Measurements from ENCODE around the gene RMC1. TPM values are rescaled to one million over a fixed set of nuclear protein-coding genes. Genes with fewer than 3 reads are reported as not detected.

RMC1 gene
- total RNA-seq, 2 donors from 2014 or later: 16.8 to 27.5 TPM

DNA sequence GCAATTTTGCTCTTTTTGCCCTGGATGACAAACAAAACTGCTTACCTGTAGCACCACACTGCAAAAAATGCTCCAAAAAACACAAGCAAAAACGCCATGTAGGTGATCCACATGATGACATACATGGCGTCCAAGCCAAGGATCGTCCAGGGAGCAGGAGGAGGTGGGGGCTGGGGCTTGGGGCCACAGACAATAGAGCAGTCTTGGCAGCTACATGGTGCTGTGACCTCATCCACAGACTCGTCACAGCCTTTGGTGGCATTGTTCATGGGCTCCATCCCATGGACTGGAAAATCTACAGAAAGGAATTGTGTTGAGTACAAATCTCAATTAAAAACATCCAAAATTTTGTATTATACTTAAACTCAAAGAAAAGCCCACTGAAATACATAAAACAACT, 56.9 kb downstream of the RMC1 start:
- ATAC-seq (ENCODE audit: insufficient number of reproducible peaks, low FRiP score, low read depth) (no peak), DNase-seq (ENCODE audit: low spot score) (no peak)
- Histone ChIP-seq H3K9me3 (no peaks in the 10 kb centered on the region), H3K4me3 (no peak overlapping the region), H3K4me1 (ENCODE audit: control insufficient read depth in 1 of 2, low read depth in 2 of 2) (no peaks in the 10 kb centered on the region), H3K27me3 (replicated peaks; ENCODE audit: insufficient read depth) (no peaks in the 10 kb centered on the region), H3K36me3 (peaks cover 52% of the 10 kb centered on the region), H3K27ac (no peak overlapping the region)
- TF ChIP-seq, protein P1, sequence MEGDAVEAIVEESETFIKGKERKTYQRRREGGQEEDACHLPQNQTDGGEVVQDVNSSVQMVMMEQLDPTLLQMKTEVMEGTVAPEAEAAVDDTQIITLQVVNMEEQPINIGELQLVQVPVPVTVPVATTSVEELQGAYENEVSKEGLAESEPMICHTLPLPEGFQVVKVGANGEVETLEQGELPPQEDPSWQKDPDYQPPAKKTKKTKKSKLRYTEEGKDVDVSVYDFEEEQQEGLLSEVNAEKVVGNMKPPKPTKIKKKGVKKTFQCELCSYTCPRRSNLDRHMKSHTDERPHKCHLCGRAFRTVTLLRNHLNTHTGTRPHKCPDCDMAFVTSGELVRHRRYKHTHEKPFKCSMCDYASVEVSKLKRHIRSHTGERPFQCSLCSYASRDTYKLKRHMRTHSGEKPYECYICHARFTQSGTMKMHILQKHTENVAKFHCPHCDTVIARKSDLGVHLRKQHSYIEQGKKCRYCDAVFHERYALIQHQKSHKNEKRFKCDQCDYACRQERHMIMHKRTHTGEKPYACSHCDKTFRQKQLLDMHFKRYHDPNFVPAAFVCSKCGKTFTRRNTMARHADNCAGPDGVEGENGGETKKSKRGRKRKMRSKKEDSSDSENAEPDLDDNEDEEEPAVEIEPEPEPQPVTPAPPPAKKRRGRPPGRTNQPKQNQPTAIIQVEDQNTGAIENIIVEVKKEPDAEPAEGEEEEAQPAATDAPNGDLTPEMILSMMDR (IDR thresholded peaks at IDR 0.05): no peak

DNA sequence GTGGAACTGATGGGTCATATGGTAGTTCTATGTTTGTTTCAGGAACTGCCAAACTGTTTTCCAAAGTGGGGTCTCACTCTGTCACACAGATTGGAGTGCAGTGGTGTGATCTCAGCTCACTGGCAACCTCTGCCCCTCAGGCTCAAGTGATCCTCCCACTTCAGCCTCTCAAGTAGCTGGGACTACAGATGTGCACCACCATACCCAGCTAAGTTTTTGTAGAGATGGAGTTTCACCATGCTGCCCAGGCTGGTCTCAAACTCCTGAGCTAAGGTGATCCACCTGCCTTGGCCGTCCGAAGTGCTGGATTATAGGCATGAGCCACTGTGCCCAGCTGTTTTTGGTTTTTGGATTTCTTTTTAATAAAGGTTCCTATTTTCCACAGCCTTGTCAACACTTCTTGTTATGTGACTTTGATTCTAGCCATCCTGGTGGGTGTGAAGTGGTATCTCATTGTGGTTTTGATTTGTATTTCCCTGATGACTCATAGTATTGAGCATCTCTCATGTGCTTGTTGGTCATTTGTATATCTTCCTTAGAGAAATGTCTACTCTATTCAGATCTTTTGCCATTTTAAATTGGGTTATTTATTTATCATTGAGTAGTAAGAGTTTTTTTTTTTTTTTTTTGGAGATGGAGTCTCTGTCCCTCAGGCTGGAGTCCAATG, 60.2 kb downstream of the RMC1 start:
- TF ChIP-seq, protein P1 (IDR thresholded peaks at IDR 0.05): no peak
- Histone ChIP-seq H3K27ac (no peak overlapping the region), H3K36me3 (peaks cover 51% of the 10 kb centered on the region), H3K27me3 (replicated peaks; ENCODE audit: insufficient read depth) (no peaks in the 10 kb centered on the region), H3K4me3 (no peak overlapping the region), H3K4me1 (ENCODE audit: control insufficient read depth in 1 of 2, low read depth in 2 of 2) (no peaks in the 10 kb centered on the region), H3K9me3 (no peaks in the 10 kb centered on the region)
- ATAC-seq (ENCODE audit: insufficient number of reproducible peaks, low FRiP score, low read depth): no peak
- DNase-seq (ENCODE audit: low spot score): no peak

DNA sequence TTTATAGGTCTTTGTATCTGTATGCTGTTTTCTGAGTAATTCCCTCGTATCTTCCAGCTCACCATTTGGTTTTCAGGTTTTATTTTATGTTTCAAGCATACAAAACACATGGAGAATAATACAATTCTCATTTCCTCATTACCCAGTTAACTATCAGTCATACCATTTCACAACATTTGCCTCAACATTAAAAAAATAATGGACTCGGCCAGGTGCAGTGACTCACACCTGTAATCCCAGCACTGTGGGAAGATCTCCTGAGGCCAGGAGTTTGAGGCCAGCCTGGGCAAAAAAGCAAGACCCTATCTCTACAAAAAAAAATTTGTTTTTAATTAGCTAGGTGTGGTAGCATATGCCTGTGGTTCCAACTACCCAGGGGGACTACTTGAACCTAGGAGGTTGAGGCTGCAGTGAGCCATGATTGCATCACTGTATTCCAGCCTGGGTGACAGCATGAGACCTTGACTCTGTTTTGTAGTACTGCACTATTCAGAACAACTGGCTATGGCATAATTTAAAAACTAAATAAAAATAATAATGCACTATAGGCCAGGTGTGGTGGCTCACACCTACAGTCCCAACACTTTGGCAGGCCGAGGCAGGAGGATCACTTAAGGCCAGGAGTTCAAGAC, 62.7 kb downstream of the RMC1 start:
- H3K36me3 ChIP-seq: peaks cover 41% of the 10 kb centered on the region
- H3K27me3 ChIP-seq (replicated peaks; ENCODE audit: insufficient read depth): no peaks in the 10 kb centered on the region
- no peaks in the 10 kb centered on the region for H3K9me3 ChIP-seq
- DNase-seq (ENCODE audit: low spot score): no peak
- no peaks in the 10 kb centered on the region for H3K4me1 ChIP-seq (ENCODE audit: control insufficient read depth in 1 of 2, low read depth in 2 of 2)
- TF ChIP-seq, protein P1 (IDR thresholded peaks at IDR 0.05): no peak
- no peak overlapping the region for H3K4me3 ChIP-seq
- H3K27ac ChIP-seq: no peak overlapping the region
- ATAC-seq (ENCODE audit: insufficient number of reproducible peaks, low FRiP score, low read depth): no peak

DNA sequence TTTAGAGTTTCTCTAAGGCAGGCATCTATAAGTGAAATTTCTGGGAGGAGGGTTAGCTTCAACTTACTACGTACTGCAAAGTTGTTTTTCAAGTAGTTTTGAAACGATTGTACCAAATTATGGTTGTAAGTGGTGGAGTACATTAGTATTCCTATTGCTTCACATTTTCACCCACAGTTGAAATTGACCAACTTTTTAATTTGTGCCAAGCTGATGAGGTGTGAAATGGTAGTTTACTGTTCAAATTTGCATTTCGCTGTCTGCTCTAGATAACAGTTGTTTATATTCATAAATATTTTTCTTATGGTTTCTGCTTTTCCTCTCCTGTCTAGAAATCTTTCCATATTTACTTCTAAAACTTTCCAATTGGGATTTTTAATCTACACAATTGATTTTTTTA, 64.4 kb downstream of the RMC1 start:
- H3K36me3 ChIP-seq: peaks cover 35% of the 10 kb centered on the region
- no peak for DNase-seq (ENCODE audit: low spot score)
- no peaks in the 10 kb centered on the region for H3K4me1 ChIP-seq (ENCODE audit: control insufficient read depth in 1 of 2, low read depth in 2 of 2)
- H3K4me3 ChIP-seq: no peak overlapping the region
- H3K27ac ChIP-seq: no peak overlapping the region
- TF ChIP-seq, protein P1 (IDR thresholded peaks at IDR 0.05): no peak
- H3K27me3 ChIP-seq (replicated peaks; ENCODE audit: insufficient read depth): no peaks in the 10 kb centered on the region
- no peak for ATAC-seq (ENCODE audit: insufficient number of reproducible peaks, low FRiP score, low read depth)
- no peaks in the 10 kb centered on the region for H3K9me3 ChIP-seq

DNA sequence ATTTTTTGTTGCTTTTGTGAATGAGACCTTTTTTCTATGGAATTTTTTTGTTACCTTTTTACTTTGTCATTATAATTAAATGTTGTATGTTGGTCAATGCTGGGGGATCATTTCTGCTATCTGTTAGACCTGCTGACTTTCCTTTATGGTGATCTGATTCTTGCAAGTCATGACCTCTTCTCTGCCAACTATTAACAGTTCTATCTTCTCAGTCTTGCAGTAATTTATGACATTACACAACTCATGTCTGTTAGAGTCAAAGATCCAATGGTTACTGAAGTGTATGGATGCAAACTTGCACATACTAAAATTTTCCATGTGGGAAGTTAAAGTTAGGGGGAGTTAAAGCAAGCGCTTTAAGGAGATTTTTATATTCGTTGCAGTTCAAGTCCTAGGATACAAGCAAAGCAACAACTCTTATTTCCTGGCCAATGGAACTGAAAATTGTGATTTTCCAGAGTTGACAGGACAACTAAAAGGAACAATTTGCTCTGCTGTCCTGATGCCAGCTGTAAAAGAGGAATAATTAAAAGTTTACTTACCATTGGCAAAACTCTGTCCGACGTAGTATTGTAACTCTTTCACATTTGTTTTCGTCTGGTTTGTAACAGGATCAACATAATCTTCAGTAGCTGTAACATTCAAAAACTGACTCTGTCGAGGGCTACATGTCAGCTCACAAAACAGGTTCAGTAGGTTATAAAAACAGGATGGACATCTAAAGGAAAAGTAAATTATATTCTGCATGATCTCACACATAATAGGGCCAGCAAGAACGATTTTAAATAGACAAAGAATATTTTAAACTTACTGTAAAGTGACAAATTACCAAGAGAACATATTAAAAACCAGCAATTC, 65.2 kb downstream of the RMC1 start:
- ATAC-seq (ENCODE audit: insufficient number of reproducible peaks, low FRiP score, low read depth) (no peak), DNase-seq (ENCODE audit: low spot score) (no peak)
- no peaks in the 10 kb centered on the region for H3K9me3 ChIP-seq

More for the DNA sequence above, 65.2 kb downstream of the RMC1 start:
- Histone ChIP-seq H3K4me3 (no peak overlapping the region), H3K36me3 (peaks cover 40% of the 10 kb centered on the region), H3K27me3 (replicated peaks; ENCODE audit: insufficient read depth) (no peaks in the 10 kb centered on the region), H3K27ac (no peak overlapping the region), H3K4me1 (ENCODE audit: control insufficient read depth in 1 of 2, low read depth in 2 of 2) (no peaks in the 10 kb centered on the region)
- TF ChIP-seq, protein P1 (IDR thresholded peaks at IDR 0.05): no peak

All from thoracic aorta (tissue), 2 donors.